Colonic mucosa (tissue), 4 donors: ENCODE measurements around the gene SPPL2C. TPM values are rescaled to one million over a fixed set of nuclear protein-coding genes. Genes with fewer than 3 reads are reported as not detected.
"Not testable (repeated sequence)": the region's sequence is repeated elsewhere in the genome, so short reads cannot be mapped to it uniquely, and the experiment has no call there.

ENCODE experiments used
- DNase-seq: peaks from one replicate; pipeline ENCODE4 v3.0.0-alpha.2; 2020
- H3K27ac ChIP-seq: fragments of 200-600 bp; one replicate; pipeline ENCODE4 v1.8.0; 2021
- H3K27me3 ChIP-seq: fragments of 200-600 bp; one replicate; pipeline ENCODE4 v1.8.0; 2021
- H3K36me3 ChIP-seq: fragments of 200-600 bp; one replicate; pipeline ENCODE4 v1.8.0; 2021
- H3K4me1 ChIP-seq: fragments of 200-600 bp; one replicate; pipeline ENCODE4 v1.8.0; 2021; ENCODE audit warnings: mild to moderate bottlenecking
- H3K4me3 ChIP-seq: fragments of 200-600 bp; one replicate; pipeline ENCODE4 v1.8.0; 2021
- H3K9ac ChIP-seq, 2 donors: one replicate each; pipeline ENCODE4 v1.7.0; 2013; ENCODE audit warnings: control low read depth in 2 of 2, low read depth in 2 of 2, low read length in 2 of 2
- H3K9me3 ChIP-seq: fragments of 200-600 bp; one replicate; pipeline ENCODE4 v1.8.0; 2021
- intact Hi-C: fragments of 100-400 bp; cut with DNase I; formaldehyde crosslinking; loops from one replicate; pipeline ENCODE4 v1.14.1; 2022
- total RNA-seq, 2 donors: library from RNA; stranded (reverse); fragmentation: NEBNext Ultra II Directional in 1 of 2; extraction: Animal tissue kit (Norgen Biotek cat#: 25700) in 1 of 2; gene quantifications; one replicate each; pipeline ENCODE4 v1.2.1, GENCODE V29; 2021
- TF ChIP-seq, protein P1 (sequence below): fragments of 200-600 bp; IDR thresholded peaks from one replicate; pipeline ENCODE4 v1.8.0; 2022; ENCODE audit warnings: antibody characterized with exemption, mild to moderate bottlenecking
- donor health status: healthy.
- donor health status: DM: no; HTN: no; CAD: no.
- donor health status: DM: no; HTN: no; CAD: no.

Gene SPPL2C
- total RNA-seq, 2 donors from 2014 or later = not detected

DNA sequence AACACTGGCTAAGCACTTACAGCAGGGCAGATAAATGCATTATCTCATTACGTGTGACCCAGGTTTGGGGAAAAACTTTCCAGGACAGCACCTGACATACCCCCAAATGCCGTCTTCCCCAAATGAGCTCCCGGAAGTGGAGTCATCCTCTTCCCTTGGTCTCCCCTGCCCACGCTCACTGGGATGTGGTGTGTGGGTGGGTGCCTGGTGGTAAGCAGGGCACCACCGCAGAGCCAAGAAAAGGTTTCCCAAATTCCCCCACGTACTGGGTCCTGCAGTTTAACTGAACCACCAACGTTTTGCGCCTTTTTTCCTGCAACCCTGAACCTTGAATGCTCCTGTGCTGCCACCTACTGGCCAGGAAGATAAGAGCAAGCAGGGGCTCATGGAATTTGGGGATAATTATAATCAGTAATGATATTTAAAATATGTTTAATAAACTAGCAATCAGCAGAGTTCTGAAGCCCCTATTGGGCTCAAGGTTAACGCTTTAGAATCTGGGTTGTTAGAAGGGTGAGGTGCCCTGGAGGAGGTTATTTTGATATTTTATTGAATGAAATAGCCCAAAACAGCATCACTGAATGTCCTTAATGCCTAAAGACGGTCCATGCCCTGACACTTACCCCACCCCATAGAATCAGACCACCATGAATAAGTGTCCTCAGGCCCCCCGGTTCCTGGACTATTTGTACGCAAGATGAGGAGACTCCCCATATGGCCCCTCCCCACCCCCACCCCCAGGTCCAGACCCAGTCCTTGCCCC lies 8.0 kb downstream of the SPPL2C start:
- no peak overlapping the region for H3K27ac ChIP-seq
- DNase-seq = peak; percentile 67
- no peak overlapping the region for H3K4me3 ChIP-seq
- H3K36me3 ChIP-seq = no peaks in the 10 kb centered on the region
- H3K9me3 ChIP-seq = no peaks in the 10 kb centered on the region
- intact Hi-C loops = no loop called here
- TF ChIP-seq, protein P1, sequence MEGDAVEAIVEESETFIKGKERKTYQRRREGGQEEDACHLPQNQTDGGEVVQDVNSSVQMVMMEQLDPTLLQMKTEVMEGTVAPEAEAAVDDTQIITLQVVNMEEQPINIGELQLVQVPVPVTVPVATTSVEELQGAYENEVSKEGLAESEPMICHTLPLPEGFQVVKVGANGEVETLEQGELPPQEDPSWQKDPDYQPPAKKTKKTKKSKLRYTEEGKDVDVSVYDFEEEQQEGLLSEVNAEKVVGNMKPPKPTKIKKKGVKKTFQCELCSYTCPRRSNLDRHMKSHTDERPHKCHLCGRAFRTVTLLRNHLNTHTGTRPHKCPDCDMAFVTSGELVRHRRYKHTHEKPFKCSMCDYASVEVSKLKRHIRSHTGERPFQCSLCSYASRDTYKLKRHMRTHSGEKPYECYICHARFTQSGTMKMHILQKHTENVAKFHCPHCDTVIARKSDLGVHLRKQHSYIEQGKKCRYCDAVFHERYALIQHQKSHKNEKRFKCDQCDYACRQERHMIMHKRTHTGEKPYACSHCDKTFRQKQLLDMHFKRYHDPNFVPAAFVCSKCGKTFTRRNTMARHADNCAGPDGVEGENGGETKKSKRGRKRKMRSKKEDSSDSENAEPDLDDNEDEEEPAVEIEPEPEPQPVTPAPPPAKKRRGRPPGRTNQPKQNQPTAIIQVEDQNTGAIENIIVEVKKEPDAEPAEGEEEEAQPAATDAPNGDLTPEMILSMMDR = peak; percentile 92
- H3K9ac ChIP-seq = no peak overlapping the region
- H3K27me3 ChIP-seq = no peaks in the 10 kb centered on the region
- no peaks in the 10 kb centered on the region for H3K4me1 ChIP-seq

DNA sequence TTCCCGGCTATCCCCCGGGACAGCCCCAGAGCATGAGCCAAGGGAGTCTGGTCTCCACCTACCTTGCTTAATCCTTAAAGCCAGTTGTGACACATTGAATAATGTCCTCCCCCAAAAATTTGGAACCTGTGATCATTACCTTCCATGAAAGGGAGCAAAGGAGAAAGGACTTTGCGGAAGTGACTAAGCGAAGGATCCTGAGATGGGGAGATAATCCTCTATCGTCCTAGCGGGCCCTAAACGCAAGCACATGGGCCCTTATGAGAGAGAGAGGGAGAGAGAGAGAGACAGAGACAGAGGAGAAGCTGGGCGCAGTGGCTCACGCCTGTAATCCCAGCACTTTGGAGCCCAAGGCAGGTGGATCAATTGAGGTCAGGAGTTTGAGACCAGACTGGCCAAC lies 9.5 kb downstream of the SPPL2C start:
- TF ChIP-seq, protein P1 = no peak
- Histone ChIP-seq H3K9ac (no peak overlapping the region), H3K4me1 (no peaks in the 10 kb centered on the region), H3K27ac (no peak overlapping the region), H3K27me3 (no peaks in the 10 kb centered on the region), H3K9me3 (no peaks in the 10 kb centered on the region), H3K4me3 (no peak overlapping the region), H3K36me3 (no peaks in the 10 kb centered on the region)
- no peak for DNase-seq
- intact Hi-C loops = no loop called here

DNA sequence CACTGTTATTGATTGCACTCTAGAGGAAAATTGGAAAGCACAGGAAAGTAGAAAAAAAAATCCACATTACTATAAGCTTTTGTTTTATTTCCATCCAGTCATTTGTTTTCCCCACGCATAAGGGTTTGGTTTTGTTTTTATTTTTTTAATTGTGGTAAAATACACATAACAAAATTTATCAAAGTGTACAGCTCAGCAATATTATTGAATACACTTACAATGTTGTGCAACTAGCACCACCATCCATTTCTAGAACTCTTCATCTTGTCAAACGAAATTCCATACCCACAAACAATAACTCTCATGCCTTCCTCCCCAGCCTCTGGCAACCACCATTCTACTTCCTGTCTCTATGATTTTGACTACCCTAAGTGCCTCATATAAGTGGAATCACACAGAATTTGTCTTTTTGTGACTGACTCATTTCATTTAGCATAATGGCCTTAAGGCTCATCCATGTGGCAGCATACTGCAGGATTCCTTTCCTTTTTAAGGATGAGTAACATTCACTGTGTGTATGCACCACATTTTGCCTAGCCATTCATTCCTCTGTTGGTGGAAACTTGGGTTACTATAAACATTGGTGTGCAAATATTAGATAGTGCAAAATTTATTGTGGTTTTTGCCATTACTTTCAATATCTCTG lies 11.1 kb downstream of the SPPL2C start:
- no peak for DNase-seq
- TF ChIP-seq, protein P1 = no peak
- Histone ChIP-seq H3K27ac (no peak overlapping the region), H3K4me1 (no peaks in the 10 kb centered on the region), H3K36me3 (no peaks in the 10 kb centered on the region), H3K27me3 (no peaks in the 10 kb centered on the region), H3K4me3 (no peak overlapping the region), H3K9ac (no peak overlapping the region), H3K9me3 (no peaks in the 10 kb centered on the region)
- intact Hi-C loops = no loop called here

DNA sequence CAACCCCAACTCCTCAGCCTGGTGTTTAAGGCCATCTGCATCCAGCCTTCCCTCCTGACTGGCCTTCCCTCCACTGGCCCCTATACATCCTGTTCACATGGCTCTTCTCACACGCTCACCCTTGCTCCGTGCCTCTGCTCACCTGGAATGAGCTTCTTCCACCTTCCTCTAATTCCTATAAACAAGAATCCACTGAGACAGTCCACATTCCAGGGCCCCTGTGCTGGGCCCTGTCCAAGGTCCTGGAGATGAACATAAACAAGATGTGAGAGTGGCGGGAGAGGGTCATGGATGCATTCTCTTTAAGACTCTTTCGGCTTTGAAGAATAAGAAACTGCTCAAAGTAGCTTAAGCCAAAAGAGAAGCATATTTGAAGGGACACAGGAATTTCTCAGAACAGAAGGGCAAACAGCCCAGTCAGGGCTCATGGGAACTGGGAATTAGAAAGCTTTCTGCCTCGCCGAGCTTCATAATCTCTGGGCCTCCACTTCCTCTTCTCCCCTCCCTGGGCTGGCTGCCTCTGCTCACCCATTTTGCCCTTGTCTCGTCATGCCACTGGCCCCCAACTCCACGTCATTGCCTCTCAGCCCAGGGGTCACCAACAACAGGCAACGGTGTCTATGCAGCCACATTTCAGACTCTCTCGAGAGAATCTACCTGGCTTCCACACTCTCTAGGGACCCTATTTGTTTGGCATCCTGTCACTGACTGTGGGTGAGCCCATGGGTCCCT lies 13.5 kb downstream of the SPPL2C start:
- no peaks in the 10 kb centered on the region for H3K27me3 ChIP-seq
- no peak overlapping the region for H3K27ac ChIP-seq
- no peak for DNase-seq
- no peak overlapping the region for H3K4me3 ChIP-seq
- H3K9me3 ChIP-seq = no peaks in the 10 kb centered on the region
- intact Hi-C loops = no loop called here
- no peaks in the 10 kb centered on the region for H3K36me3 ChIP-seq
- H3K9ac ChIP-seq = no peak overlapping the region
- TF ChIP-seq, protein P1 = no peak
- no peaks in the 10 kb centered on the region for H3K4me1 ChIP-seq

DNA sequence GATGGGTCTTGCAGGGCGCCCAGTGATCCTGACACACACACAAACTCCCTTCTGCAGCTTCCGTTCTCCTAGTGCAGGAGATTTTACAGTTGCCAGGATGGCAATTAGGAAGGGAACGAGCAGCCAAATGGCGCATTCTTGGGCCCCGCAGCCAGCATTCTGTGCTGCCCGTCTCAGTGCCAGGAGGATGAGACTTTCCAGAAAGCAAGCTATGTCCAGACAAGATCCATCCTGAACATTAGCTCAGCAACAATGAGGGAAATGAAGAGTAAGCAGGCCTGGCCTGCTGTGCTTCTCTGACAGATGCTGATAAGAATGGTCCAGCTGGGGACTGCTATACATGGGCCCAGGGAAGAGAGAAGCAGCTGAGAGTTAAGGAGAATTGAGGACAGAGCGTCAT lies 16.5 kb downstream of the SPPL2C start:
- Histone ChIP-seq H3K36me3 (no peaks in the 10 kb centered on the region), H3K9me3 (no peaks in the 10 kb centered on the region), H3K27me3 (no peaks in the 10 kb centered on the region), H3K4me3 (no peak overlapping the region), H3K27ac (no peak overlapping the region), H3K9ac (no peak overlapping the region), H3K4me1 (no peaks in the 10 kb centered on the region)
- TF ChIP-seq, protein P1 = no peak
- no peak for DNase-seq
- intact Hi-C loops = no loop called here

DNA sequence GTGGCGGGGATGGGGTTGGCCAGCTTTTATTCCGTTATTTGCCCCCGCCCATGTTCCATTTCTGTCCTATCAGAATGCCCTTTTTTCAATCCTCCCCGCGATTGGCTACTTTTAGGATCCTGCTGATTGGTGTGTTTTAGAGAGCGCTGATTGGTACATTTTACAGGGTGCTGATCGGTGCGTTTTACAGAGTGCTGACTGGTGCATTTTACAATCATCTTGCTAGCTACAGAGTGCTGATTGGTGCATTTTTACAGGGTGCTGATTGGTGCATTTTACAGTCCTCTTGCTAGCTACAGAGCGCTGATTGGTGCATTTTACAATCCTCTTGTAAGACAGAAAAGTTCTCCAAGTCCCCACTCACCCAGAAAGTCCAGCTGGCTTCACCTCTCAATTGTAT lies 17.4 kb downstream of the SPPL2C start:
- intact Hi-C loops, DNase-seq, H3K4me1 ChIP-seq, H3K36me3 ChIP-seq, H3K4me3 ChIP-seq, H3K9ac ChIP-seq, H3K27ac ChIP-seq, H3K27me3 ChIP-seq, H3K9me3 ChIP-seq: not testable (repeated sequence)
